Stimulated activated CD4-positive, alpha-beta T cell treated with anti-CD3 and anti-CD28 coated beads, Interleukin-4, amount 100 ng/mL, for 24 hours (primary cell): ENCODE results near the gene GPD1L.

ENCODE experiments used
- DNase-seq: peaks from one replicate; pipeline ENCODE4 v3.0.0-alpha.2; 2020

Gene GPD1L

GRCh38 chr3:32140943-32141342 lies 34.5 kb downstream of the GPD1L start:
- DNase-seq, result no peak

- DNase-seq, result peak; percentile 61
These were observed 37.7 kb downstream of the GPD1L start for GRCh38 chr3:32143849-32144757.

- DNase-seq, result no peak
These were observed 40.4 kb downstream of the GPD1L start for GRCh38 chr3:32146746-32147211.

GRCh38 chr3:32147509-32147908 lies 41.1 kb downstream of the GPD1L start:
- DNase-seq, result no peak

GRCh38 chr3:32147933-32148332 lies 41.5 kb downstream of the GPD1L start:
- DNase-seq, result no peak

GRCh38 chr3:32148351-32148750 lies 41.9 kb downstream of the GPD1L start:
- no peak for DNase-seq

GRCh38 chr3:32153414-32154204 lies 47.2 kb downstream of the GPD1L start:
- no peak for DNase-seq

GRCh38 chr3:32154205-32154579 lies 47.8 kb downstream of the GPD1L start:
- no peak for DNase-seq

- no peak for DNase-seq
These were observed 48.7 kb downstream of the GPD1L start for GRCh38 chr3:32155117-32155516.

- DNase-seq, result no peak
These were observed 51.3 kb downstream of the GPD1L start for GRCh38 chr3:32157600-32158264.

- no peak for DNase-seq
These were observed 54.3 kb downstream of the GPD1L start for GRCh38 chr3:32160706-32161214.

- no peak for DNase-seq
These were observed 59.0 kb downstream of the GPD1L start for GRCh38 chr3:32165442-32165841.

- DNase-seq, result no peak
These were observed 60.2 kb downstream of the GPD1L start for GRCh38 chr3:32166654-32167053.

- no peak for DNase-seq
These were observed 66.0 kb downstream of the GPD1L start for GRCh38 chr3:32172420-32172819.

- peak; percentile 67 for DNase-seq
These were observed 69.3 kb downstream of the GPD1L start for GRCh38 chr3:32175607-32176197.

GRCh38 chr3:32176989-32177701 lies 70.7 kb downstream of the GPD1L start:
- peak; percentile 78 for DNase-seq

GRCh38 chr3:32177702-32178198 lies 71.3 kb downstream of the GPD1L start:
- peak; percentile 62 for DNase-seq

GRCh38 chr3:32180141-32180784 lies 73.8 kb downstream of the GPD1L start:
- no peak for DNase-seq

GRCh38 chr3:32181365-32181764 lies 74.9 kb downstream of the GPD1L start:
- DNase-seq, result no peak

GRCh38 chr3:32181796-32182195 lies 75.4 kb downstream of the GPD1L start:
- DNase-seq, result no peak

GRCh38 chr3:32184187-32184730 lies 77.8 kb downstream of the GPD1L start:
- no peak for DNase-seq
